Brain pericyte (primary cell): Measurements from ENCODE around the gene CDH12.
"Not testable (repeated sequence)": the region's sequence is repeated elsewhere in the genome, so short reads cannot be mapped to it uniquely, and the experiment has no call there.

Experiments
- DNase-seq: peaks from one replicate; pipeline ENCODE4 v3.0.0-alpha.2; 2012; ENCODE audit warnings: low read depth, low spot score

The CDH12 gene

GRCh38 chr5:22460189-22460588 lies 393.0 kb downstream of the CDH12 start:
- no peak for DNase-seq

GRCh38 chr5:22432905-22433304 lies 420.2 kb downstream of the CDH12 start:
- DNase-seq = no peak

- DNase-seq = no peak
These were observed 421.3 kb downstream of the CDH12 start for GRCh38 chr5:22431840-22432239.

- DNase-seq = no peak
These were observed 421.7 kb downstream of the CDH12 start for GRCh38 chr5:22431406-22431805.

- DNase-seq = no peak
These were observed 441.4 kb downstream of the CDH12 start for GRCh38 chr5:22411554-22412349.

GRCh38 chr5:22391956-22392355 lies 461.2 kb downstream of the CDH12 start:
- no peak for DNase-seq

GRCh38 chr5:22390888-22391287 lies 462.3 kb downstream of the CDH12 start:
- DNase-seq = no peak

GRCh38 chr5:22372826-22373660 lies 480.1 kb downstream of the CDH12 start:
- no peak for DNase-seq

GRCh38 chr5:22372376-22372775 lies 480.8 kb downstream of the CDH12 start:
- no peak for DNase-seq

GRCh38 chr5:22354956-22355355 lies 498.2 kb downstream of the CDH12 start:
- no peak for DNase-seq

GRCh38 chr5:22352493-22352892 lies 500.7 kb downstream of the CDH12 start:
- no peak for DNase-seq

GRCh38 chr5:22351178-22351577 lies 502.0 kb downstream of the CDH12 start:
- DNase-seq = no peak

GRCh38 chr5:22348027-22348426 lies 505.1 kb downstream of the CDH12 start:
- DNase-seq = no peak

- DNase-seq = no peak
These were observed 509.1 kb downstream of the CDH12 start for GRCh38 chr5:22344000-22344399.

- no peak for DNase-seq
These were observed 511.7 kb downstream of the CDH12 start for GRCh38 chr5:22341406-22341805.

GRCh38 chr5:22332949-22333348 lies 520.2 kb downstream of the CDH12 start:
- DNase-seq = not testable (repeated sequence)

GRCh38 chr5:22329683-22330082 lies 523.5 kb downstream of the CDH12 start:
- no peak for DNase-seq

GRCh38 chr5:22319798-22320197 lies 533.3 kb downstream of the CDH12 start:
- no peak for DNase-seq

- DNase-seq = no peak
These were observed 536.9 kb downstream of the CDH12 start for GRCh38 chr5:22316294-22316693.

GRCh38 chr5:22315052-22315451 lies 538.1 kb downstream of the CDH12 start:
- not testable (repeated sequence) for DNase-seq

GRCh38 chr5:22314548-22314947 lies 538.6 kb downstream of the CDH12 start:
- DNase-seq = no peak

- DNase-seq = no peak
These were observed 547.1 kb downstream of the CDH12 start for GRCh38 chr5:22306011-22306410.

- no peak for DNase-seq
These were observed 557.3 kb downstream of the CDH12 start for GRCh38 chr5:22295832-22296231.
